HCT116 (cell line): ENCODE measurements around the gene HCFC1. TPM values are rescaled to one million over a fixed set of nuclear protein-coding genes. Genes with fewer than 3 reads are reported as not detected.
A peak's percentile ranks its signal among the peaks of the same experiment; 100 is the strongest.

Experiments used
- ATAC-seq: fragments of 200-7000 bp; cut with Tn5 transposase; 2 replicates; pipeline ENCODE4 v1.9.1; 2020; ENCODE audit warnings: mild to moderate bottlenecking, moderate library complexity
- BruUV-seq: library from RNA; stranded (reverse); fragments of 400-500 nt; replicated peaks from 2 replicates; lab custom pipeline; 2021; lab: Mats Ljungman, UMichigan
- CTCF ChIA-PET: fragments of 300-600 bp; sonication (Branson Sonifier 250); formaldehyde crosslinking; loops from one replicate; lab custom pipeline; 2021; ENCODE audit warnings: antibody characterized with exemption; lab: Charles Lee
- POLR2A ChIA-PET: fragments of 300-600, 350-600 bp; sonication (Branson Sonifier 250); formaldehyde crosslinking; loops from one replicate; lab custom pipeline; 2021; ENCODE audit warnings: antibody characterized with exemption; lab: Charles Lee
- RAD21 ChIA-PET, 2 experiments: fragments of 300-600 bp; sonication (Branson Sonifier 250); formaldehyde crosslinking; loops; one replicate each; lab custom pipeline; 2023; ENCODE audit warnings: low total read pairs in 2 of 2; ENCODE audit not compliant: uncharacterized antibody in 2 of 2, unreplicated experiment in 2 of 2, low non-redundant PET in 1 of 2; lab: Charles Lee
- DNase-seq: peaks from one replicate; pipeline ENCODE4 v3.0.0-alpha.2; 2010; ENCODE audit warnings: low read depth, low spot score
- H2AFZ ChIP-seq: fragments of 200-600 bp; shearing (Covaris generic), sonication (generic); 2 replicates; pipeline ENCODE4 v1.6.1; 2017; ENCODE audit warnings: low read depth, mixed run types, mixed read lengths, antibody characterized with exemption, low read length; ENCODE audit not compliant: poor library complexity, severe bottlenecking
- H3K27ac ChIP-seq: 2 replicates; pipeline ENCODE4 v1.5.1; 2012; ENCODE audit warnings: low read depth, low read length
- H3K27me3 ChIP-seq: fragments of 200-600 bp; sonication (generic); 2 replicates; pipeline ENCODE4 v1.6.1; 2016; ENCODE audit warnings: mixed run types, low read length, mixed read lengths; ENCODE audit not compliant: insufficient read depth
- H3K36me3 ChIP-seq, 2 experiments: fragments of 200-500 bp in 1 of 2; fragments of 200-600 bp in 1 of 2; sonication (Bioruptor generic) in 1 of 2; sonication (generic) in 1 of 2; 2 replicates each; pipeline versions ENCODE4 v1.5.1 to v1.6.1; 2014 to 2016; ENCODE audit warnings: low read length in 2 of 2, inconsistent platforms in 1 of 2, mixed read lengths in 1 of 2, mixed run types in 1 of 2; ENCODE audit not compliant: insufficient read depth in 2 of 2, control insufficient read depth in 1 of 2
- H3K4me1 ChIP-seq, 2 experiments: fragments of 200-600 bp in 1 of 2; sonication (generic) in 1 of 2; 2 replicates each; pipeline versions ENCODE4 v1.5.1 to v1.6.1; 2012 to 2017; ENCODE audit warnings: low read length in 2 of 2, inconsistent platforms in 1 of 2, mild to moderate bottlenecking in 1 of 2, mixed read lengths in 1 of 2, mixed run types in 1 of 2, moderate library complexity in 1 of 2; ENCODE audit not compliant: insufficient read depth in 2 of 2, control insufficient read depth in 1 of 2
- H3K4me2 ChIP-seq: fragments of 200-600 bp; sonication (generic); 2 replicates; pipeline ENCODE4 v1.6.1; 2017; ENCODE audit warnings: mixed run types, low read length, mixed read lengths
- H3K4me3 ChIP-seq, 2 experiments: fragments of 200-600 bp in 1 of 2; sonication (generic) in 1 of 2; replicated peaks in 1 of 2; 2 replicates each; pipeline ENCODE4 v1.5.1; 2011 to 2016; ENCODE audit warnings: low read length in 2 of 2, control low read depth in 1 of 2, low read depth in 1 of 2, mild to moderate bottlenecking in 1 of 2, mixed read lengths in 1 of 2, mixed run types in 1 of 2
- H3K79me2 ChIP-seq: fragments of 200-600 bp; sonication (generic); 2 replicates; pipeline ENCODE4 v1.6.1; 2017; ENCODE audit warnings: mild to moderate bottlenecking, mixed run types, low read length, moderate library complexity, mixed read lengths; ENCODE audit not compliant: insufficient read depth
- H3K9ac ChIP-seq: fragments of 200-600 bp; sonication (generic); 2 replicates; pipeline ENCODE4 v1.6.1; 2016; ENCODE audit warnings: low read length, mixed read lengths
- H3K9me2 ChIP-seq: fragments of 200-600 bp; sonication (generic), shearing (Covaris generic); 2 replicates; pipeline ENCODE4 v1.6.1; 2017; ENCODE audit warnings: mixed run types, mild to moderate bottlenecking, moderate library complexity; ENCODE audit not compliant: insufficient read depth
- H3K9me3 ChIP-seq, 2 experiments: fragments of 200-500 bp in 1 of 2; fragments of 200-600 bp in 1 of 2; sonication (Bioruptor generic) in 1 of 2; sonication (generic) in 1 of 2; 2 replicates each; pipeline ENCODE4 v1.6.1; 2014 to 2017; ENCODE audit warnings: low read length in 2 of 2, mixed read lengths in 2 of 2, inconsistent platforms in 1 of 2, low read depth in 1 of 2, mild to moderate bottlenecking in 1 of 2, mixed run types in 1 of 2, moderate library complexity in 1 of 2; ENCODE audit not compliant: control insufficient read depth in 1 of 2, insufficient read depth in 1 of 2
- H4K20me1 ChIP-seq: fragments of 200-600 bp; sonication (generic), shearing (Covaris generic); 2 replicates; pipeline ENCODE4 v1.6.1; 2017; ENCODE audit warnings: mixed run types, mild to moderate bottlenecking, moderate library complexity; ENCODE audit not compliant: insufficient read depth
- CTCF ChIP-seq, 3 experiments: fragments of 200-600 bp in 1 of 3; sonication (generic) in 1 of 3; IDR thresholded peaks in 2 of 3; conservative IDR thresholded peaks in 1 of 3; 2 replicates each; pipeline ENCODE4 v1.5.1; 2012 to 2017; ENCODE audit warnings: low read depth in 2 of 3, low read length in 2 of 3, antibody characterized with exemption in 1 of 3, borderline replicate concordance in 1 of 3, control low read depth in 1 of 3, mild to moderate bottlenecking in 1 of 3, mixed read lengths in 1 of 3, mixed run types in 1 of 3, moderate library complexity in 1 of 3; ENCODE audit not compliant: insufficient read depth in 1 of 3
- EGR1 ChIP-seq: IDR thresholded peaks from 2 replicates; pipeline ENCODE4 v1.6.1; 2012; ENCODE audit warnings: low read depth
- ELF1 ChIP-seq: IDR thresholded peaks from 2 replicates; pipeline ENCODE4 v1.6.1; 2012; ENCODE audit warnings: low read depth, borderline replicate concordance
- EZH2 ChIP-seq: fragments of 200-600 bp; sonication (generic); IDR thresholded peaks from 2 replicates; pipeline ENCODE4 v1.6.1; 2017; ENCODE audit warnings: antibody characterized with exemption, mixed run types
- EZH2phosphoT487 ChIP-seq: fragments of 200-600 bp; IDR thresholded peaks from 2 replicates; pipeline ENCODE4 v1.6.1; 2018; ENCODE audit warnings: antibody characterized with exemption, borderline replicate concordance
- JUND ChIP-seq: IDR thresholded peaks from 2 replicates; pipeline ENCODE4 v1.6.1; 2012
- MAX ChIP-seq: IDR thresholded peaks from 2 replicates; pipeline ENCODE4 v1.6.1; 2012
- POLR2A ChIP-seq: IDR thresholded peaks from 2 replicates; pipeline ENCODE4 v1.7.0; 2011; ENCODE audit warnings: borderline replicate concordance; ENCODE audit not compliant: insufficient read depth, insufficient read length; ENCODE audit errors: extremely low read depth
- POLR2AphosphoS5 ChIP-seq: IDR thresholded peaks from 2 replicates; pipeline ENCODE4 v1.6.1; 2011; ENCODE audit warnings: mild to moderate bottlenecking, low read depth, low read length, moderate library complexity
- SRF ChIP-seq: IDR thresholded peaks from 2 replicates; pipeline ENCODE4 v1.6.1; 2012; ENCODE audit warnings: low read depth
- YY1 ChIP-seq: IDR thresholded peaks from 2 replicates; pipeline ENCODE4 v1.6.1; 2011; ENCODE audit warnings: low read length, low read depth, moderate library complexity, mild to moderate bottlenecking; ENCODE audit not compliant: insufficient replicate concordance; ENCODE audit errors: extremely low read depth
- ZBTB33 ChIP-seq: IDR thresholded peaks from 2 replicates; pipeline ENCODE4 v1.6.1; 2011; ENCODE audit warnings: mild to moderate bottlenecking, low read length, moderate library complexity; ENCODE audit not compliant: insufficient replicate concordance; ENCODE audit errors: extremely low read depth
- ZFX ChIP-seq: fragments of 450-650 bp; IDR thresholded peaks from 2 replicates; pipeline ENCODE4 v1.6.1; 2017
- ZNF274 ChIP-seq: fragments of 200-500 bp; sonication (Bioruptor generic); IDR thresholded peaks from 2 replicates; pipeline ENCODE4 v1.6.1; 2014; ENCODE audit warnings: mild to moderate bottlenecking, low read depth, low read length, inconsistent platforms
- intact Hi-C: fragments of 100-400 bp; cut with micrococcal nuclease; formaldehyde crosslinking; loops from 2 replicates; pipeline ENCODE4 v1.10.0; 2022
- total RNA-seq: library from RNA; stranded (reverse); gene quantifications from one replicate; pipeline ENCODE4 v1.2.1, GENCODE V29; 2021; ENCODE audit not compliant: unreplicated experiment

Gene HCFC1
- total RNA-seq, 1 experiment from 2014 or later = 72.8 TPM

DNA sequence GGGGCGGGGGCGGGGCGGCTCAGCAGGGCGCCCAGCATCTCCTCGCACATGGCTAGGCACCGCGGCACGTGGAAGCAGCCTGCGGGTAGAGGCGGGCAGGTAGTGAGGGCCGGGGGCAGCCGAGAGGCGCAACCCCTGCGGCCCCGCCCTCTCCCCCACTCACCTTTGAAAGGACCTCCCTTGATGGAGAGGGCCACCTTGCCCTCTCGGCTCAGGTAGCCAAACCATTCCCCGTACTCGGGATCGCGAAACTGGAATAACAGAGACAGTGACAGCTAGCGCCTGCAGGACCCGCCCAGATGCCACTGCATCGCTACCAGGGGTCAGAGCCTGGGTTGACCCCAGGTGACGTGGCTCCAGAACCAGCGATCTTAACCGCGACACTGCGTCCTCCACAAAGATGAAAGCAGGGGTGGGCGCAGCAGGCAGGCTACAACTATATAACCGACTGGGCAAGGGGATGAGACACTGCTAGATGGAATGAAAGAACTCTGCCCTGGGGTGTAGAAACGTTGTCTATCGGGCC is 36.2 kb downstream of the HCFC1 start:
- Histone ChIP-seq H3K79me2 (peaks cover 30% of the 10 kb centered on the region), H3K4me3 (peak overlapping the region; percentile 36 to 54), H3K36me3 (peaks cover 0 to 5% of the 10 kb centered on the region in 2 experiments; a peak in 2 of 4 replicates), H4K20me1 (no peaks in the 10 kb centered on the region), H3K4me2 (peak overlapping the region; percentile 80), H3K9ac (peak overlapping the region; percentile 65), H3K9me2 (no peaks in the 10 kb centered on the region), H3K4me1 (peaks cover 3 to 12% of the 10 kb centered on the region in 2 experiments; a peak in 1 of 4 replicates), H2AFZ (no peak overlapping the region), H3K27me3 (no peaks in the 10 kb centered on the region), H3K27ac (peak overlapping the region; percentile 48), H3K9me3 (no peaks in the 10 kb centered on the region)
- BruUV-seq = no TSS peak
- DNase-seq (no peak), ATAC-seq (peak; percentile 28)
- ChIA-PET RAD21 (no interaction called here), CTCF (interaction anchor here (1.0 to 1.7 kb wide), 2 partner anchors 11 to 12 kb away, joined by 6 read pairs; no protein-coding TSS in a partner anchor), POLR2A (interaction anchor here (0.7 to 0.8 kb wide), 2 partner anchors 10 to 12 kb away, joined by 3 read pairs; no protein-coding TSS in a partner anchor)
- TF ChIP-seq SRF (no peak), EGR1 (no peak), YY1 (no peak), POLR2AphosphoS5 (no peak), ZFX (no peak), POLR2A (no peak), ZNF274 (no peak), JUND (no peak), ZBTB33 (no peak), MAX (no peak), CTCF (IDR thresholded peaks at IDR 0.05 in 2 of 3, conservative IDR thresholded peaks at IDR 0.05 in 1 of 3; ENCODE audit: borderline replicate concordance in 1 of 3, insufficient read depth in 1 of 3, low read depth in 2 of 3, low read length in 2 of 3) (no peak), EZH2phosphoT487 (no peak), ELF1 (no peak), EZH2 (no peak)
- intact Hi-C loops = no loop called here
